HK-2 (cell line): ENCODE results near the gene NDUFB4.
"Not testable (repeated sequence)": the region's sequence is repeated elsewhere in the genome, so short reads cannot be mapped to it uniquely, and the experiment has no call there.

Source experiments
- DNase-seq: peaks from one replicate; pipeline ENCODE4 v3.0.0-alpha.2; 2018; ENCODE audit not compliant: unreplicated experiment

The NDUFB4 gene

DNA sequence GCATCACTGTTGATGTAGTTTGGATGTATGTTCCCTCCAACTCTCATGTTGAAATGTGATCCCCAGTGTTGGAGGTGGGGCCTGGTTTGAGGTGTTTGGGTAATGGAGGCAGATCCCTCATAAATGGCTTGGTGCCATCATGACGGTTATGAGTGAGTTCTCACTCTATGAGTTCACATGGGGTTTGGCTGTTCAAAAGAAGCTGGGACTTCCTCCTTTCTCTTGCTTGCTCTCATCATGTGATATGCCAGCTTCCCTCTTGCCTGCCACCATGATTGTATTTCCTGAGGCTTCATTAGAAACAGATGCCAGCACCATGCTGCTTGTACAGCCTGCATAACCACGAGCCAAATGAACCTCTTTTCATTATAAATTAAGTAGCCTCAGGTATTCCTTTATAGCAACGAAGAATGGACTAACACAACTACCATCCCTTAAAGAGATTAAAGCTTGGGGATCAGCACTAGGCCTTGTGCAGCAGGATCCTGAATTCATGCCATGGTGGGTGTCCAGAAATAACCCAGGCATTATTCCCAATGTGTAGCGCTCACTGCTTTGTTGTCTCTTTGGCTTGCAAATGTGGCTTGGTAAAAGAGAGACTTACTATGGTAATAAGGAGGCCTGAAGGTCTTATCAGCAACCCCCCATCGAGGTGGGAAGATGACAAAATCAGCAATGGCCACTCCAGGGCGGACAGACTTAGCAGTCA lies 41.9 kb downstream of the NDUFB4 start:
- DNase-seq = no peak

DNA sequence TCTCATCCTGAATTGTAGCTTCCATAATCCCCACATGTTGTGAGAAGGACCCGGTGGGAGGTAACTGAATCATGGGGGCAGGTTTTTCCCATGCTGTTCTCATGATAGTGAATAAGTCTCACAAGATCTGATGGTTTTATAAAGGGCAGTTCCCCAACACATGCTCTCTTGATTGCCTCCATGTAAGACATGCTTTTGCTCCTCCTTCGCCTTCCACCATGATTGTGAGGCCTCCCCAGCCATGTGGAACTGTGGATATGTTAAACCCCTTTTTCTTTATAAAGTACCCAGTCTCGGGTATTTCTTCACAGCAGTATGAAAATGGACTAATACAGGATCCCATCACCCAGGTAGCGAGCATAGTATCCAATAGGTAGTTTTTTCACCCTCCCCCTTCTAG lies 42.7 kb downstream of the NDUFB4 start:
- not testable (repeated sequence) for DNase-seq

DNA sequence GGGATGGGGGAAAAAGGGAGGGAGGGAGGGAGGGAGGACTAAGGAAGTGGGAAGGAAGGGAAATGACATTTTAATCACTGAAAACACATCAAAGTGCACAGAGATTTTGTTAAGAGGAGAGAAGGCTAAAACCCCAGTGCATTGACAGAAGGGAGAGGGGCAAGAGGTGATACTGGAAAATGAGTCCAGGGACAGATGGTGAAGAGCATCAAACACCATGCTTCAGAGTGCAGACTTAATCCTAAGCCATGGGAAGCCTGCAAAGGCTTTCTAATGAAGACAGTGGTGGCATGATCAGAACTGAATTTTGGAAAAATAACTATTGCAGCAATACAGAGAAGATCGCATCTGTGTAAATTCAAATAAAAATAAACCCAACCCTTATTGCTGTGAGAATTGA lies 44.1 kb downstream of the NDUFB4 start:
- DNase-seq = no peak

DNA sequence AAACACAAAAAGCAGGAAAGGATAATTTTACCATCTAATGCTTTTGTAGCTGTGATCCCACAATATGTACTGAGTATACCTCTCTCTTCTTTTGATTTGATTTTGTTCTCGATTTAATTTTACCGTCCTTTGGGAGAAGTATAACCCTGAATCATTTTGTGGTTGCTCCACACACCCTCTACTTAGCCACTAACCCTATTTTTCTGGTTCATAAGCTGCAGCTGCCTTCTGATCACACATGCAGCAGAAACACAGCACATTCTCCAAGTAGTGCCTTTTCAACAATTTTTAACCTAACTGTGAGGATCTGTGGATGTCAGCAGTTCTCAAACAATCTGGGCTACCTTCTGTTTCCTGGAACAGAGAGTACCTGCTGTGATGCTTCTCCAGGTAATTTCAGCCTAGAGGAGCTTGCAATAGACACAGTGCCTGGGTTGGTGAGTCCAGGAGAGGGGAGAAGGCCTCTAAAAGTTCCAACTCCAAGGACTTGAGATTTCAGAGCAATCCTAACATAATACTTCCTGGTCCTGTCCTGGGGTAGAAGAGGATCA lies 45.6 kb downstream of the NDUFB4 start:
- no peak for DNase-seq

DNA sequence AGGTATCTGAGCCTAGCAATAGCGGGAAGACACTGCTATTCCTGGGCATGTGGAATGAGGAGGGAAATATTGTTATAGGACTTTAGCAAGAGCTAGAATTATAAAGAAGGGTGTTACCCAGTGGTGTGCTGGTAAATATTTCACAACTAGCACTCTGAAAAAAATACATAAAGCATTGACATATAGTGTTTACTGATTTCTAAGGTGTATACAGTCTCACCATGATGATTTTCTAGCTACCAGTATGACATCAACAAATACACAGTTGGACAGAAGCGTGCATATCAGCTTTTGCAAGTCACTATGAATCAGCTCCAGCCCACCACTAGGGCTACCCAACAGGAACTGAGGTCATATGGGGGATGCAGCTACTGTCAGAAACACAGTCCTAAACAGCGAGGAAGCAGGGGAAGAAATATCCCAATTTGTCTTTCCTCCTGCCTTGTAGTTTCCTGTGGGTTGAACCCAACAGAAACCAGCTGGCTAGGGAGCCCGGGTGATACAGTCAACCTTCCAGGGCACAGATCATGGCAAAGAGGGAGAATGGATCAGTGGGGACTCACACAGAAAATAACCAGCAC lies 46.3 kb downstream of the NDUFB4 start:
- DNase-seq = no peak

DNA sequence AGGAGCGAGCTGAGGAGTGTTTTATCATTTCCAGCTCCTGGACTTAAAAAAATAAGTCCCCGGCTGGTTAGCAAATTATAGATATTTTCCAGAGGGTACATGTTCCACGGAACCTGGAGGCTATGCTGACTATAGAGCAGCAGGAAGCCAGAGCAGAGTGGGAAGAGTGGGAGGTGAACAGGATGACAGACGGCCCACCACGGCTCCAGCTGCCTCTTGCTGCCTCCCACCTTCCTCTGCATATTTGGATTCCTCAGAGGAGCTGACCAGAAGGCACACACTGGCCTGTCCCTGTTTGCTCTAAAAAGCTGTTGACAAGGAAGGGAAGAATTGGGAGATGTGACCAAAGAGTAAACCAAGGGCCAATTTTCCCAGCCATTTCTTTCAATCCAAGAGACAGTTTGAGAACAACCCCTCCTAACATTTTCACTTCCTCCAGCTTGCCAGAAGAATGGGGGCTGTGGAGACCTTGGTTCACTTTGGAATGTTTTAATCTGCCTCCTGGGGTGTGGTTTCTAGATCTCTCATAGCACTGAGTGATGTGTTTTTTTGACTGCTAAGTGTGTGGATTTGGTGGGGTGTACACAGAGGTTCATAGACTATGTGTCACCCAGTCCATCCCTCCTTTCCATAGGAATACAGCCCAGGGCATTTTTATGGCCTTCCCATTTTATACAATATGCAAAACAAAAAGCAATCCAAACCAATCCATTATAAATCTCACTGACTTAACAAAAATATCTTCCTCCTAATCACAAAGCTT lies 49.1 kb downstream of the NDUFB4 start:
- no peak for DNase-seq

DNA sequence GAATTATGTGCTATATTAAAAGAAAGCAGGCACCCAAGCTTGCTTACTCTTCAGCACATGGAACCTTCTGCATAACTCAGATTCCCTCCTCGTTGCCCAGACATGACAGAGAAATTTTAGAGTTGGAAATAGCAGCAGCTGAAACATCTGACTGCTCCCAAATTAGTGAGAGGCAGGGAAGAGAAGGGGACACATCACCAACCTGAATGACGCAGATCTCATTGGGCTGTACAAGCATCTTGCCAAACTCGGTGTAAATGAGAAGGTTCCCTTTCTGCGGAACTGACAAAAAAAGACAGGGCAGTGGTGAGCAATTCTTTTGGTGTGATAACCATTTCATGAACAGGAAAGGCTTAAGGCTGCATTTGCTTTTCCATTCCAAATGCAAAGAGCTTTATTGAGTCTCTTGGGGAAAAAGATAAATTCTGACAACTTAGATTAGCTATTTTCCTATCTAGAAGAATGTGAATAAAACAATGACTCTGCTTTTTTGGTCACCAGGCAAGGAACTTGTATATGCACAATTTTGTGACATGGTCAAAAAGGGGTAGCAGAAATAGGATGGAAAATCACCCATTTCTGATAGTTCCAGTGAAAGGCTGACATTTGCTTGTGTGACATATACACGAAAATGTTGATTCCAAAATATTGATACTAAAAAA lies 50.8 kb downstream of the NDUFB4 start:
- no peak for DNase-seq

DNA sequence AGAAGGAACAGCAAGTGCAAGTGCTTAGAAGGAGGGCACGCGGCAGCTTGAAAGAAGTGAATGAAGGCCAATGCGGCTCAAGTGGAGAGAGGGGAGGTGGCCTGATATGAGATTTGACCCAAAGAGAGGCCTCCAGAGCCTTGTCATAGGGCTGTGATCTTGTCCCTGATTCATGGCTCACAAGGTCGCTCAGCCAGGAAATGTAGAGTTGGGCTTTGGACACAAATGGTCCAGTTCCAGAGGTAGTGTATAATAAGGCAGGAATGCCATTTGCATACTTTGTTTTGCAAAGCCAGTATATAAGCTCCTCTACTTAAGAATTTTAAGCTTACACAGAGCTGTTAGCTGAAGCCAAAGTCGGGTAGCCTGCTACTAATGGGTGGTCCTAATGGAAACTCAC lies 52.2 kb downstream of the NDUFB4 start:
- DNase-seq = no peak

DNA sequence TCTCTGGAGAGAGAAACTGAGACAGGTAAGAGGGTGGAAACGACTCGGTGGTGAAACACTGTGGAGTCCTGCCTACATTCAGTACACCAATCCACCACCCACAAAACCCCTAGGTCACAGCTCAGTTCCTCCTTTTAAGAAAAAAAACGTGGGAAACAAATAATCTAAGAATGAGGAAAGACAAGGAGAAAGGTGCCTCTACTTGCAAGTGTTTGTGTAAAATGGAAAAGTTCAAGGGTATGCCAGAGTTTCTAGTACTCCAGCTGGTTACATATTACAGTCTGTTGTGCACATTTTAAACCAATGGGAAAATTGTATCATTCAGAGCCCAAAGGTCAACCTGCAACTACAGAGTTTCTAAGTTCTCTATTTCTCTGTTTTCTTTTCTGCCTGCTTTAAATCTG lies 53.7 kb downstream of the NDUFB4 start:
- no peak for DNase-seq

DNA sequence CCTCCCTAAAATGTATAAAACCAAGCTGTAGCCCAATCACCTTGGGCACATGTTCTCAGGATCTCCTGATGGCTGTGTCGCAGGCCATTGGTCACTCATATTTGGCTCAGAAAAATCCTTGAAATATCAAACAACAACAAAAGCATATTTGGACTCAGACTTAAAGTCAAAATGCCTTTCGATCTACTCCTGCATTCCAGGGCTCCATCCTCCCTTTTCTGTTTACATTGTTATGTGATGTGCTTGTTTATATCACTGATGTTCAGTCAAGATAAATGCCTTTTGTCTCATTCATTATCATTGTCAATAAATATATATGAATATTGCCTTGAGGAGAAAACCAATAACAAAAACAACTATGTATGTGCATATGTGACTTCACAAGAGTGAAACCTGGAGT lies 54.2 kb downstream of the NDUFB4 start:
- DNase-seq = no peak
